H1 (cell line): ENCODE measurements around the gene BEST1. TPM values are rescaled to one million over a fixed set of nuclear protein-coding genes. Genes with fewer than 3 reads are reported as not detected.

Experiments
- CTCF ChIA-PET: fragments of 300-600 bp; sonication (Branson Sonifier 250); formaldehyde crosslinking; loops from one replicate; lab custom pipeline; 2021; ENCODE audit not compliant: partially characterized antibody; lab: Charles Lee
- POLR2A ChIA-PET: fragments of 300-600 bp; sonication (Branson Sonifier 250); formaldehyde crosslinking; loops from one replicate; lab custom pipeline; 2021; ENCODE audit warnings: inconsistent platforms; ENCODE audit not compliant: partially characterized antibody; lab: Charles Lee
- DNase-seq, 2 experiments: peaks; one replicate each; pipeline versions ENCODE4 v3.0.0 to v3.0.0-alpha.2; 2010 to 2022; ENCODE audit warnings: low spot score in 2 of 2, low read depth in 1 of 2, mixed read lengths in 1 of 2
- FAIRE-seq: peaks from 2 replicates; lab custom pipeline; 2011; peaks lifted over from hg19 to GRCh38; lab: Jason Lieb, UNC
- H2AFZ ChIP-seq: 2 replicates; pipeline ENCODE4 v1.8.1; 2012; ENCODE audit warnings: low read length, inconsistent platforms
- H2AK5ac ChIP-seq: 2 replicates; pipeline ENCODE4 v1.6.1; 2013; ENCODE audit warnings: low read depth, low read length
- H2BK120ac ChIP-seq: replicated peaks from 2 replicates; pipeline ENCODE3; 2013; ENCODE audit warnings: low read depth, low read length, inconsistent platforms
- H2BK12ac ChIP-seq: 2 replicates; pipeline ENCODE4 v1.6.1; 2013; ENCODE audit warnings: low read depth, low read length
- H2BK15ac ChIP-seq: 2 replicates; pipeline ENCODE4 v1.6.1; 2013; ENCODE audit warnings: low read length
- H2BK20ac ChIP-seq: 2 replicates; pipeline ENCODE4 v1.6.1; 2013; ENCODE audit warnings: low read length
- H2BK5ac ChIP-seq: 2 replicates; pipeline ENCODE4 v1.6.1; 2013; ENCODE audit warnings: low read depth, low read length
- H3K14ac ChIP-seq: 2 replicates; pipeline ENCODE4 v1.6.1; 2013; ENCODE audit warnings: inconsistent platforms; ENCODE audit not compliant: insufficient read length
- H3K18ac ChIP-seq: 2 replicates; pipeline ENCODE4 v1.6.1; 2013; ENCODE audit warnings: low read length; ENCODE audit errors: extremely low read depth
- H3K23ac ChIP-seq: 2 replicates; pipeline ENCODE4 v1.6.1; 2013; ENCODE audit warnings: inconsistent platforms; ENCODE audit not compliant: insufficient read length
- H3K23me2 ChIP-seq: 2 replicates; pipeline ENCODE4 v1.6.1; 2013; ENCODE audit warnings: low read depth, low read length
- H3K27ac ChIP-seq: 2 replicates; pipeline ENCODE4 v1.6.1; 2011; ENCODE audit warnings: low read depth, low read length, inconsistent platforms
- H3K27me3 ChIP-seq, 4 experiments: replicated peaks in 1 of 4; 1 replicate in 1 of 4; 2 replicates in 3 of 4; pipeline versions ENCODE4 v1.6.1 to v1.8.1; 2011 to 2013; ENCODE audit warnings: low read length in 3 of 4, mild to moderate bottlenecking in 3 of 4, inconsistent platforms in 2 of 4, mixed read lengths in 2 of 4, moderate library complexity in 1 of 4; ENCODE audit not compliant: control insufficient read depth in 3 of 4, insufficient read depth in 3 of 4; ENCODE audit errors: extremely low read depth in 1 of 4
- H3K36me3 ChIP-seq, 4 experiments: 2 replicates each; pipeline versions ENCODE4 v1.6.1 to v1.8.1; 2011 to 2013; ENCODE audit warnings: mild to moderate bottlenecking in 4 of 4, low read length in 3 of 4, moderate library complexity in 2 of 4, control low read depth in 1 of 4, inconsistent platforms in 1 of 4; ENCODE audit not compliant: insufficient read depth in 4 of 4, control insufficient read depth in 2 of 4
- H3K4ac ChIP-seq: replicated peaks from 2 replicates; pipeline ENCODE3; 2013; ENCODE audit warnings: low read length, low read depth, mixed read lengths, inconsistent platforms; ENCODE audit not compliant: insufficient read length
- H3K4me1 ChIP-seq, 4 experiments: replicated peaks in 1 of 4; 1 replicate in 1 of 4; 2 replicates in 3 of 4; pipeline versions ENCODE4 v1.6.1 to v1.8.1; 2011 to 2013; ENCODE audit warnings: low read length in 3 of 4, inconsistent platforms in 2 of 4, mixed read lengths in 1 of 4; ENCODE audit not compliant: insufficient read depth in 4 of 4, control insufficient read depth in 3 of 4
- H3K4me2 ChIP-seq, 2 experiments: 2 replicates each; pipeline versions ENCODE4 v1.6.1 to v1.8.1; 2011 to 2013; ENCODE audit warnings: low read depth in 2 of 2, low read length in 2 of 2, control low read depth in 1 of 2, inconsistent platforms in 1 of 2, mild to moderate bottlenecking in 1 of 2; ENCODE audit not compliant: insufficient read depth in 1 of 2
- H3K4me3 ChIP-seq, 4 experiments: fragments of 200-600, 300-600 bp in 1 of 4; sonication (generic), shearing (Covaris generic), sonication (Bioruptor Twin) in 1 of 4; 2 replicates each; pipeline versions ENCODE4 v1.5.1 to v1.8.1; 2011 to 2016; ENCODE audit warnings: low read length in 4 of 4, low read depth in 3 of 4, control low read depth in 2 of 4, inconsistent platforms in 2 of 4, mild to moderate bottlenecking in 2 of 4, mixed read lengths in 1 of 4, moderate library complexity in 1 of 4; ENCODE audit not compliant: insufficient read depth in 2 of 4; ENCODE audit errors: extremely low read depth in 1 of 4
- H3K56ac ChIP-seq: replicated peaks from 2 replicates; pipeline ENCODE3; 2013; ENCODE audit warnings: low read depth, mild to moderate bottlenecking, mixed read lengths, low read length, inconsistent platforms; ENCODE audit not compliant: insufficient read length
- H3K79me1 ChIP-seq: 2 replicates; pipeline ENCODE4 v1.6.1; 2013; ENCODE audit warnings: low read depth, low read length, control low read depth
- H3K79me2 ChIP-seq, 2 experiments: 2 replicates each; pipeline versions ENCODE4 v1.6.1 to v1.8.1; 2012 to 2013; ENCODE audit warnings: low read length in 2 of 2, mild to moderate bottlenecking in 2 of 2, inconsistent platforms in 1 of 2; ENCODE audit not compliant: insufficient read depth in 2 of 2, control insufficient read depth in 1 of 2
- H3K9ac ChIP-seq, 4 experiments: replicated peaks in 1 of 4; 1 replicate in 1 of 4; 2 replicates in 3 of 4; pipeline versions ENCODE4 v1.6.1 to v1.8.1; 2011 to 2013; ENCODE audit warnings: low read depth in 3 of 4, low read length in 3 of 4, control low read depth in 2 of 4, mild to moderate bottlenecking in 2 of 4, moderate library complexity in 2 of 4, inconsistent platforms in 1 of 4; ENCODE audit errors: extremely low read depth in 1 of 4
- H3K9me3 ChIP-seq, 2 experiments: 2 replicates each; pipeline versions ENCODE4 v1.6.1 to v1.8.1; 2012 to 2013; ENCODE audit warnings: mild to moderate bottlenecking in 2 of 2, moderate library complexity in 2 of 2, control low read depth in 1 of 2, inconsistent platforms in 1 of 2, low read depth in 1 of 2, low read length in 1 of 2, mixed read lengths in 1 of 2; ENCODE audit not compliant: insufficient read depth in 2 of 2
- H4K20me1 ChIP-seq, 2 experiments: replicated peaks in 1 of 2; 2 replicates each; pipeline versions ENCODE3 to v1.8.1; 2011 to 2013; ENCODE audit warnings: inconsistent platforms in 2 of 2, low read length in 2 of 2, mild to moderate bottlenecking in 1 of 2; ENCODE audit not compliant: insufficient read depth in 2 of 2, control insufficient read depth in 1 of 2
- H4K5ac ChIP-seq: 2 replicates; pipeline ENCODE4 v1.6.1; 2013; ENCODE audit warnings: low read length, low read depth, mixed read lengths, inconsistent platforms; ENCODE audit not compliant: insufficient read length
- H4K8ac ChIP-seq: 2 replicates; pipeline ENCODE4 v1.8.0; 2013; ENCODE audit warnings: mild to moderate bottlenecking, moderate library complexity, low read length, inconsistent platforms; ENCODE audit not compliant: insufficient read depth; ENCODE audit errors: extremely low read depth
- H4K91ac ChIP-seq: replicated peaks from 2 replicates; pipeline ENCODE3; 2013; ENCODE audit warnings: low read length, mixed read lengths, inconsistent platforms; ENCODE audit not compliant: insufficient read length
- CHD2 ChIP-seq: IDR thresholded peaks from 2 replicates; pipeline ENCODE4 v1.6.1; 2012; ENCODE audit warnings: low read length, improper control_type of control experiment
- KDM5A ChIP-seq: fragments of 200-600 bp; IDR thresholded peaks from 2 replicates; pipeline ENCODE4 v1.7.1; 2012; ENCODE audit warnings: mild to moderate bottlenecking, low read length, inconsistent platforms, mixed read lengths
- POLR2A ChIP-seq, 2 experiments: IDR thresholded peaks; 1 replicate in 1 of 2; 2 replicates in 1 of 2; pipeline ENCODE4 v1.6.1; 2011; ENCODE audit warnings: low read depth in 2 of 2, low read length in 2 of 2, mild to moderate bottlenecking in 2 of 2; ENCODE audit errors: control extremely low read depth in 1 of 2
- POLR2AphosphoS5 ChIP-seq: IDR thresholded peaks from 2 replicates; pipeline ENCODE4 v1.6.1; 2011; ENCODE audit warnings: low read depth, low read length
- SP4 ChIP-seq: IDR thresholded peaks from 2 replicates; pipeline ENCODE4 v1.6.1; 2012; ENCODE audit warnings: low read length, inconsistent platforms
- TAF7 ChIP-seq: optimal IDR thresholded peaks from 2 replicates; pipeline ENCODE3; 2011; ENCODE audit warnings: low read depth, mild to moderate bottlenecking, inconsistent platforms, low read length, moderate library complexity, borderline replicate concordance
- WGBS, 2 experiments: shearing (Covaris generic) in 1 of 2; methylation state at CpG; one replicate each; pipeline versions ENCODE4 v1.1.6 to v1.1.7; 2013 to 2015; ENCODE audit warnings: low lambda C conversion rate in 2 of 2, mixed read lengths in 2 of 2, inconsistent platforms in 1 of 2, low coverage in 1 of 2, missing lambda C conversion rate in 1 of 2; ENCODE audit not compliant: insufficient replicate concordance in 2 of 2, insufficient coverage in 1 of 2, insufficient read length in 1 of 2; ENCODE audit errors: extremely low coverage in 1 of 2, missing lambda C conversion rate in 1 of 2; 5-methylcytosine and 5-hydroxymethylcytosine counted together
- polyA plus RNA-seq, 7 experiments: library from polyadenylated mRNA; depleted of rRNA in 3 of 7; stranded (reverse) in 5 of 7; unstranded in 2 of 7; fragments of >200 nt in 5 of 7; fragments of 200-250 nt in 2 of 7; gene quantifications; 1 replicate in 5 of 7; 2 replicates in 1 of 7; 4 replicates in 1 of 7; pipeline versions ENCODE4 v1.2.1 to v1.2.3, GENCODE V29; 2011 to 2013; ENCODE audit warnings: missing spikeins in 2 of 7, mixed read lengths in 2 of 7
- total RNA-seq: library from RNA; stranded (reverse); fragmentation: NEBNext Ultra II Directional; extraction: Animal tissue kit (Norgen Biotek cat#: 25700); gene quantifications from 2 replicates; pipeline ENCODE4 v1.2.1, GENCODE V29; 2021

The BEST1 gene
- total and polyA plus RNA-seq, 2 of the 8 experiments (the other 6 are each of a cell fraction or from before 2014, with no cell fraction given) = 0.22 to 0.62 TPM

DNA sequence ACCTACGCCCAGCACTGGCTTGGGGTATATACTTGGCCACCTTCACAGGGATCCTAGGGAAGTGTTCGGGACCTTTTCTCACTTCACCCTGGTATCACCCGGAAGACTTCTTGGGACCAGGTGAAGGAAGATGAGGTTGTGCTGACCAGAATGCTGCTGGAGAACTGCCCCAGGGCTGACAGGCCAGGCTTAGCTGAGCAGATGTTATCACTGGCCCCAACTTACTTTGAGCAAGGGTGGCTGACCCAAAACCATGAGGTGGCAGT, 12.8 kb downstream of the BEST1 start:
- Histone ChIP-seq H3K23ac (no peak overlapping the region), H4K91ac (no peak overlapping the region), H3K4me1 (no peaks in the 10 kb centered on the region; a peak in 1 of 7 replicates), H2AFZ (no peak overlapping the region), H2AK5ac (no peak overlapping the region), H2BK20ac (no peak overlapping the region), H3K23me2 (peaks cover 5% of the 10 kb centered on the region; the same call in 1 of the 2 replicates), H4K8ac (no peak overlapping the region), H2BK120ac (no peak overlapping the region), H3K36me3 (peaks cover 14 to 29% (median 28%) of the 10 kb centered on the region in 4 experiments; a peak in 7 of 8 replicates), H3K27me3 (no peaks in the 10 kb centered on the region), H3K56ac (no peak overlapping the region), H3K4me2 (no peak overlapping the region), H3K9me3 (no peaks in the 10 kb centered on the region), H3K4ac (no peak overlapping the region), H2BK12ac (no peak overlapping the region), H3K79me2 (peaks cover 14 to 26% of the 10 kb centered on the region in 2 experiments), H3K18ac (no peak overlapping the region), H3K79me1 (peaks cover 2% of the 10 kb centered on the region), H3K9ac (no peak overlapping the region), H3K14ac (no peak overlapping the region), H3K4me3 (no peak overlapping the region), H4K5ac (no peak overlapping the region), H2BK15ac (no peak overlapping the region), H3K27ac (no peak overlapping the region), H4K20me1 (peaks cover 10 to 21% of the 10 kb centered on the region in 2 experiments), H2BK5ac (no peak overlapping the region)
- ChIA-PET POLR2A (interaction anchor here (0.8 to 25.7 kb wide), 16 partner anchors 3 to 145 kb away, joined by 3 to 458 read pairs (median 4); partner anchors contain the start of genes BEST1 and FTH1), CTCF (interaction anchor here (0.6 to 6.0 kb wide), 8 partner anchors 17 to 165 kb away, joined by 3 to 38 read pairs (median 4); no protein-coding TSS in a partner anchor)
- DNase-seq (no peak), FAIRE-seq (no peak)
- WGBS, 2 experiments = 87% methylated on average over 3 of the region's 3 CpGs; no CpG with 5 or more reads in 1 of the 2 experiments
- TF ChIP-seq CHD2 = no peak
- no peak for TF ChIP-seq KDM5A
- TF ChIP-seq POLR2AphosphoS5 = peak; percentile 94; the same call in 1 of the 2 replicates
- TF ChIP-seq TAF7 = peak; percentile 31
- peak in 1 of 2 experiments; percentile 89; a peak in 1 of 3 replicates for TF ChIP-seq POLR2A (IDR thresholded peaks at IDR 0.05; ENCODE audit: control extremely low read depth in 1 of 2, low read depth in 2 of 2, low read length in 2 of 2)
- TF ChIP-seq SP4 = no peak
